Loucy (cell line): Measurements from ENCODE around the gene DBI.
A peak's percentile ranks its signal among the peaks of the same experiment; 100 is the strongest.

Experiments
- H2AFZ ChIP-seq: fragments of 200-600 bp; sonication (generic); 2 replicates; pipeline ENCODE4 v1.6.0; 2016; ENCODE audit warnings: antibody characterized with exemption, mild to moderate bottlenecking, low read length, moderate library complexity
- H3F3A ChIP-seq: fragments of 200-600 bp; 2 replicates; pipeline ENCODE4 v1.6.0; 2016; ENCODE audit warnings: antibody characterized with exemption, low read depth, mild to moderate bottlenecking
- H3K27me3 ChIP-seq: fragments of 200-600 bp; sonication (generic); 2 replicates; pipeline ENCODE4 v1.6.1; 2014; ENCODE audit warnings: low read length, mild to moderate bottlenecking; ENCODE audit not compliant: insufficient read depth, poor library complexity, severe bottlenecking
- H3K36me3 ChIP-seq: fragments of 200-600 bp; sonication (generic); 2 replicates; pipeline ENCODE4 v1.6.1; 2016; ENCODE audit warnings: low read length; ENCODE audit not compliant: insufficient read depth
- H3K4me1 ChIP-seq: fragments of 200-600 bp; sonication (generic); 2 replicates; pipeline ENCODE4 v1.5.1; 2014; ENCODE audit warnings: low read length, mild to moderate bottlenecking; ENCODE audit not compliant: insufficient read depth, poor library complexity, severe bottlenecking
- H3K4me2 ChIP-seq: fragments of 200-600 bp; sonication (generic); 2 replicates; pipeline ENCODE4 v1.6.0; 2014; ENCODE audit warnings: antibody characterized with exemption, low read length, low read depth, mild to moderate bottlenecking; ENCODE audit not compliant: poor library complexity, severe bottlenecking
- H3K4me3 ChIP-seq: fragments of 200-600 bp; sonication (generic); 2 replicates; pipeline ENCODE4 v1.5.1; 2014; ENCODE audit warnings: low read length, mild to moderate bottlenecking, mixed read lengths; ENCODE audit not compliant: poor library complexity, severe bottlenecking
- H3K79me2 ChIP-seq: fragments of 200-600 bp; sonication (generic); 2 replicates; pipeline ENCODE4 v1.6.1; 2014; ENCODE audit warnings: low read length; ENCODE audit not compliant: insufficient read depth
- H3K9ac ChIP-seq: fragments of 200-600 bp; sonication (generic); 2 replicates; pipeline ENCODE4 v1.6.0; 2014; ENCODE audit warnings: mild to moderate bottlenecking, low read depth, low read length, moderate library complexity; ENCODE audit not compliant: poor library complexity, severe bottlenecking
- H3K9me2 ChIP-seq: fragments of 200-600 bp; sonication (generic); replicated peaks from 2 replicates; pipeline ENCODE4 v1.6.1; 2016; ENCODE audit warnings: low read depth, low read length, mixed read lengths
- H3K9me3 ChIP-seq: fragments of 200-600 bp; sonication (generic); 2 replicates; pipeline ENCODE4 v1.6.1; 2014; ENCODE audit warnings: mild to moderate bottlenecking, antibody characterized with exemption, low read length, low read depth; ENCODE audit not compliant: insufficient read depth
- H4K20me1 ChIP-seq: fragments of 200-600 bp; sonication (generic); 2 replicates; pipeline ENCODE4 v1.6.0; 2014; ENCODE audit warnings: antibody characterized with exemption, low read length, mild to moderate bottlenecking; ENCODE audit not compliant: insufficient read depth, poor library complexity, severe bottlenecking
- CTCF ChIP-seq: fragments of 200-600 bp; sonication (generic); conservative IDR thresholded peaks from 2 replicates; pipeline ENCODE4 v1.5.1; 2014; ENCODE audit warnings: mild to moderate bottlenecking, antibody characterized with exemption, low read length
- EZH2phosphoT487 ChIP-seq: fragments of 200-600 bp; IDR thresholded peaks from 2 replicates; pipeline ENCODE4 v1.6.1; 2018; ENCODE audit warnings: antibody characterized with exemption, mild to moderate bottlenecking, moderate library complexity, borderline replicate concordance

Gene DBI

GRCh38 chr2:119333833-119334232 is 32.9 kb upstream of the DBI start:
- TF ChIP-seq EZH2phosphoT487 = no peak
- Histone ChIP-seq H3K9me2 (no peaks in the 10 kb centered on the region), H3F3A (no peaks in the 10 kb centered on the region), H3K4me3 (no peak overlapping the region), H4K20me1 (no peaks in the 10 kb centered on the region), H3K4me1 (peaks cover 14% of the 10 kb centered on the region), H3K79me2 (no peaks in the 10 kb centered on the region), H2AFZ (no peak overlapping the region), H3K27me3 (no peaks in the 10 kb centered on the region), H3K36me3 (no peaks in the 10 kb centered on the region), H3K4me2 (no peak overlapping the region), H3K9me3 (no peaks in the 10 kb centered on the region), H3K9ac (no peak overlapping the region)

- H2AFZ ChIP-seq = no peak overlapping the region
- peaks cover 27% of the 10 kb centered on the region for H3K4me1 ChIP-seq
- no peak overlapping the region for H3K4me2 ChIP-seq
These were observed 29.0 kb upstream of the DBI start for GRCh38 chr2:119337749-119338148.

GRCh38 chr2:119338272-119338671 is 28.5 kb upstream of the DBI start:
- Histone ChIP-seq H4K20me1 (no peaks in the 10 kb centered on the region), H3K4me2 (peak overlapping the region; percentile 74), H3F3A (peaks cover 2% of the 10 kb centered on the region; the same call in 1 of the 2 replicates), H2AFZ (no peak overlapping the region), H3K9me3 (no peaks in the 10 kb centered on the region), H3K27me3 (no peaks in the 10 kb centered on the region), H3K9me2 (no peaks in the 10 kb centered on the region), H3K36me3 (no peaks in the 10 kb centered on the region), H3K9ac (peak overlapping the region; percentile 44), H3K4me1 (peaks cover 27% of the 10 kb centered on the region), H3K79me2 (no peaks in the 10 kb centered on the region), H3K4me3 (no peak overlapping the region)
- no peak for TF ChIP-seq CTCF
- no peak for TF ChIP-seq EZH2phosphoT487

More at GRCh38 chr2:119337749-119338148, 29.0 kb upstream of the DBI start:
- H3F3A ChIP-seq = peaks cover 2% of the 10 kb centered on the region; the same call in 1 of the 2 replicates
- H4K20me1 ChIP-seq = no peaks in the 10 kb centered on the region
- TF ChIP-seq CTCF (no peak), EZH2phosphoT487 (no peak)
- H3K4me3 ChIP-seq = no peak overlapping the region
- H3K27me3 ChIP-seq = no peaks in the 10 kb centered on the region
- no peaks in the 10 kb centered on the region for H3K9me3 ChIP-seq
- H3K9me2 ChIP-seq = no peaks in the 10 kb centered on the region
- no peaks in the 10 kb centered on the region for H3K79me2 ChIP-seq
- H3K9ac ChIP-seq = peak overlapping the region; percentile 44
- H3K36me3 ChIP-seq = no peaks in the 10 kb centered on the region
